GM12878 (cell line): Measurements from ENCODE around the gene FAT1. TPM values are rescaled to one million over a fixed set of nuclear protein-coding genes. Genes with fewer than 3 reads are reported as not detected.

Experiments
- ATAC-seq: fragments of 200-7000 bp; cut with Tn5 transposase; 3 replicates; pipeline ENCODE4 v1.9.1; 2020; ENCODE audit warnings: mild to moderate bottlenecking, moderate library complexity
- BruUV-seq: library from RNA; stranded (reverse); fragments of 400-500 nt; replicated peaks from 2 replicates; lab custom pipeline; 2021; lab: Mats Ljungman, UMichigan
- CTCF ChIA-PET: fragments of 300-600 bp; sonication (Branson Sonifier 250); formaldehyde crosslinking; extraction: SDS; loops from one replicate; lab custom pipeline; 2021; ENCODE audit warnings: inconsistent platforms; lab: Yijun Ruan, JAX
- POLR2A ChIA-PET: fragments of 350-600 bp; formaldehyde crosslinking; extraction: SDS; loops from one replicate; lab custom pipeline; 2021; ENCODE audit warnings: inconsistent platforms; lab: Charles Lee
- RAD21 ChIA-PET: fragments of 300-600 bp; sonication (Branson Sonifier 250); formaldehyde crosslinking; loops from one replicate; lab custom pipeline; 2023; ENCODE audit warnings: antibody characterized with exemption; ENCODE audit not compliant: unreplicated experiment; lab: Charles Lee
- SMC1A ChIA-PET: fragments of 300-600 bp; sonication (Branson Sonifier 250); formaldehyde crosslinking; loops from one replicate; lab custom pipeline; 2023; ENCODE audit not compliant: unreplicated experiment, uncharacterized antibody; lab: Charles Lee
- DNase-seq: peaks from one replicate; pipeline ENCODE4 v3.0.0-alpha.2; 2011; ENCODE audit warnings: low read depth, low spot score
- FAIRE-seq: peaks from 3 replicates; lab custom pipeline; 2011; peaks lifted over from hg19 to GRCh38; lab: Jason Lieb, UNC
- H2AFZ ChIP-seq: 2 replicates; pipeline ENCODE4 v1.6.0; 2011; ENCODE audit warnings: low read depth, low read length, control low read depth; ENCODE audit not compliant: control insufficient read depth
- H3K27ac ChIP-seq: 2 replicates; pipeline ENCODE4 v1.5.1; 2011; ENCODE audit warnings: control low read depth; ENCODE audit not compliant: control insufficient read depth, insufficient read depth
- H3K27me3 ChIP-seq, 2 experiments: replicated peaks in 1 of 2; 2 replicates each; pipeline versions ENCODE4 v1.6.0 to v1.6.1; 2011; ENCODE audit warnings: low read length in 1 of 2; ENCODE audit not compliant: control insufficient read depth in 2 of 2, insufficient read depth in 2 of 2
- H3K36me3 ChIP-seq, 2 experiments: 2 replicates each; pipeline ENCODE4 v1.5.1; 2011; ENCODE audit warnings: low read length in 1 of 2; ENCODE audit not compliant: control insufficient read depth in 2 of 2, insufficient read depth in 2 of 2
- H3K4me1 ChIP-seq: 2 replicates; pipeline ENCODE4 v1.6.1; 2011; ENCODE audit warnings: mild to moderate bottlenecking, low read length, moderate library complexity, mixed read lengths; ENCODE audit not compliant: control insufficient read depth, insufficient read depth
- H3K4me2 ChIP-seq: 2 replicates; pipeline ENCODE4 v1.6.0; 2011; ENCODE audit warnings: control low read depth; ENCODE audit not compliant: control insufficient read depth, insufficient read depth
- H3K4me3 ChIP-seq: fragments of 200-600 bp; sonication (generic); 2 replicates; pipeline ENCODE4 v1.5.1; 2016
- H3K79me2 ChIP-seq: 2 replicates; pipeline ENCODE4 v1.6.0; 2011; ENCODE audit warnings: low read length; ENCODE audit not compliant: control insufficient read depth, insufficient read depth
- H3K9ac ChIP-seq: 2 replicates; pipeline ENCODE4 v1.8.0; 2011; ENCODE audit warnings: low read length, control low read depth, mixed read lengths; ENCODE audit not compliant: control insufficient read depth, insufficient read depth
- H3K9me3 ChIP-seq: replicated peaks from 3 replicates; pipeline ENCODE4 v1.5.1; 2011; ENCODE audit warnings: mild to moderate bottlenecking, low read length; ENCODE audit not compliant: control insufficient read depth, insufficient read depth
- H4K20me1 ChIP-seq: 2 replicates; pipeline ENCODE4 v1.6.0; 2011; ENCODE audit not compliant: control insufficient read depth, insufficient read depth
- ASH2L ChIP-seq: fragments of 300-600, 200-600 bp; sonication (generic); IDR thresholded peaks from 2 replicates; pipeline ENCODE4 v1.6.1; 2017; ENCODE audit warnings: low read depth, mild to moderate bottlenecking, borderline replicate concordance
- CBX3 ChIP-seq: fragments of 200-600 bp; sonication (generic); IDR thresholded peaks from 2 replicates; pipeline ENCODE4 v1.6.1; 2016; ENCODE audit warnings: low read depth, borderline replicate concordance
- CEBPB ChIP-seq, 2 experiments: fragments of 150-350 bp in 1 of 2; IDR thresholded peaks; 2 replicates each; pipeline ENCODE4 v1.6.1; 2012 to 2014; ENCODE audit warnings: low read depth in 2 of 2, low read length in 2 of 2, borderline replicate concordance in 1 of 2, inconsistent platforms in 1 of 2
- CREB1 ChIP-seq: IDR thresholded peaks from 2 replicates; pipeline ENCODE4 v1.6.1; 2012; ENCODE audit warnings: low read depth, mild to moderate bottlenecking, inconsistent platforms
- EP300 ChIP-seq, 2 experiments: fragments of 150-350 bp in 1 of 2; IDR thresholded peaks; 2 replicates each; pipeline ENCODE4 v1.6.1; 2011 to 2012; ENCODE audit warnings: low read depth in 2 of 2, low read length in 2 of 2, borderline replicate concordance in 1 of 2, improper control_type of control experiment in 1 of 2, inconsistent platforms in 1 of 2; ENCODE audit not compliant: control insufficient read depth in 1 of 2
- ESRRA ChIP-seq: IDR thresholded peaks from 2 replicates; pipeline ENCODE4 v1.6.1; 2012; ENCODE audit warnings: mild to moderate bottlenecking, low read length, improper control_type of control experiment
- GATAD2B ChIP-seq: fragments of 450-650 bp; conservative IDR thresholded peaks from 2 replicates; pipeline ENCODE4 v1.6.1; 2017; ENCODE audit warnings: low read depth, mild to moderate bottlenecking, moderate library complexity
- LARP7 ChIP-seq: fragments of 450-650 bp; IDR thresholded peaks from 2 replicates; pipeline ENCODE4 v1.6.1; 2017; ENCODE audit warnings: mild to moderate bottlenecking
- MTA2 ChIP-seq: fragments of 450-650 bp; IDR thresholded peaks from 2 replicates; pipeline ENCODE4 v1.6.1; 2016; ENCODE audit warnings: low read depth, mild to moderate bottlenecking, moderate library complexity
- NFIC ChIP-seq: IDR thresholded peaks from 2 replicates; pipeline ENCODE4 v1.6.1; 2012; ENCODE audit warnings: low read depth, mild to moderate bottlenecking, inconsistent platforms, low read length, moderate library complexity
- NR2C1 ChIP-seq: fragments of 450-650 bp; IDR thresholded peaks from 2 replicates; pipeline ENCODE4 v1.6.1; 2017; ENCODE audit warnings: antibody characterized with exemption, mild to moderate bottlenecking, moderate library complexity
- POLR2A ChIP-seq: IDR thresholded peaks from 2 replicates; pipeline ENCODE4 v1.6.1; 2011; ENCODE audit warnings: low read depth, mild to moderate bottlenecking, low read length
- POLR2AphosphoS5 ChIP-seq: IDR thresholded peaks from 2 replicates; pipeline ENCODE4 v1.6.1; 2011; ENCODE audit warnings: mild to moderate bottlenecking, low read length, inconsistent platforms
- STAT1 ChIP-seq: fragments of 450-650 bp; conservative IDR thresholded peaks from 2 replicates; pipeline ENCODE4 v1.6.1; 2014; ENCODE audit warnings: antibody characterized with exemption, mild to moderate bottlenecking
- ZNF217 ChIP-seq: fragments of 450-650 bp; IDR thresholded peaks from 2 replicates; pipeline ENCODE4 v1.6.1; 2017; ENCODE audit warnings: antibody characterized with exemption, mild to moderate bottlenecking
- ZNF24 ChIP-seq: fragments of 450-650 bp; IDR thresholded peaks from 2 replicates; pipeline ENCODE4 v1.6.1; 2017; ENCODE audit warnings: antibody characterized with exemption, mild to moderate bottlenecking
- ZSCAN29 ChIP-seq: fragments of 450-650 bp; IDR thresholded peaks from 2 replicates; pipeline ENCODE4 v1.6.1; 2017; ENCODE audit warnings: mild to moderate bottlenecking, moderate library complexity
- WGBS: methylation state at CpG from one replicate; pipeline ENCODE4 v1.1.6; 2016; ENCODE audit warnings: low lambda C conversion rate; ENCODE audit not compliant: insufficient replicate concordance, insufficient coverage; ENCODE audit errors: missing lambda C conversion rate; 5-methylcytosine and 5-hydroxymethylcytosine counted together
- in situ Hi-C: fragments of 300-500 bp; cut with MboI; formaldehyde crosslinking; loops from 9 replicates; pipeline ENCODE4 v1.14.3; 2018; ENCODE audit warnings: mixed read lengths
- intact Hi-C: fragments of 100-400 bp; cut with micrococcal nuclease; formaldehyde crosslinking; loops from one replicate; pipeline ENCODE4 v1.14.2; 2022; ENCODE audit not compliant: unreplicated experiment
- polyA plus RNA-seq, 11 experiments: library from polyadenylated mRNA; depleted of rRNA in 4 of 11; unstranded in 6 of 11; stranded (reverse) in 5 of 11; fragments of >200 nt; fragmentation: Nextera tagmentation in 4 of 11; fragmentation: Illumina TruSeq in 1 of 11; extraction: Ambion mirVana in 4 of 11; extraction: Trizol in 1 of 11; gene quantifications; 1 replicate in 1 of 11; 2 replicates in 10 of 11; pipeline versions ENCODE4 v1.2.1 to v1.2.3, GENCODE V29; 2011 to 2016; ENCODE audit warnings: inconsistent platforms in 2 of 11, missing spikeins in 2 of 11, low read depth in 1 of 11
- total RNA-seq, 4 experiments: library from RNA; depleted of rRNA in 3 of 4; stranded (reverse); fragments of >200 nt in 3 of 4; fragmentation: Illumina TruSeq in 1 of 4; extraction: Trizol in 1 of 4; gene quantifications; 2 replicates each; pipeline versions ENCODE4 v1.2.1 to v1.2.3, GENCODE V29; 2013 to 2021
- TF ChIP-seq, protein P1 (sequence below): fragments of 450-650 bp; formaldehyde crosslinking; IDR thresholded peaks from 2 replicates; pipeline ENCODE4 v1.4.0; 2022; ENCODE audit warnings: mild to moderate bottlenecking, moderate library complexity
- TF ChIP-seq, protein P2 (sequence below): IDR thresholded peaks from 2 replicates; pipeline ENCODE4 v1.6.1; 2012; ENCODE audit warnings: low read depth, low read length, improper control_type of control experiment

The FAT1 gene
- total and polyA plus RNA-seq, 10 of the 15 experiments (the other 5 are each of a cell fraction or from before 2014, with no cell fraction given), result 0.04 to 11.8 (median 0.11) TPM; not detected in 1

DNA sequence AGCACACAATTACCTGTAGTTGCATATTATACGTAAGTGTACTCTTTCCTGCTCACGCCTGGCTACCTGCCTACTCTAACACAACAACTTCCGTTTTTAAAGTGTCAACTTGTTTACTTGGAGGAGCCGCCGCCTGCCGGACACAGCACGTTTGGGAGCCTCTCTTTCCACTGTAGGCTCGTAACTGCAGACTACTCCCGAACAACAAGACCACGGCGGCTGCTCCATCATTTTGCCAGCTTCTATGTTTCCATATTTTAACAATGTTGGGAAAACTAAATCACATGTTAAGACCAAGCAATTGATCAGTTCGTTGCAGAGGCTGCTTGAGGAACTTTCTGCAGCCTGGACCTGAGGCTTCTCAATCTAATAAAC is 169.1 kb downstream of the FAT1 start:
- intact Hi-C loops, result no loop called here

DNA sequence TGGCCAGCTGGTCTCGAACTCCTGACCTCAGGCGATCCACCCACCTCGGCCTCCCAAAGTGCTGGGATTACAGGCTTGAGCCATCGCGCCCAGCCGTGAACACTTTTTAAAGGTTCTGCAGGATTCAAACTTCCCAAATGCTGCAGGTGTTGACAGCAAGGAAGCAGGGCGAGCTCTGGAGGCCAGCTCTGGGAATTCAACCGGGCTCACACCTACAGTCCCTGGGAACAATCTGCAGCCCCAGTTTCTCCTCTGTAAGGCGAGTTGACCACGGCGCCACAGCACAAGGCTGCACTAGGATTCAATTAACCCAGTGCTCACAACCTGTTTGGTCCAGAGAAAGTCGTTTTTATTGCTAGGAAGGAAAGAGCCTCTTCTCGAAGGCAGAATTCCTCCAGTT is 169.9 kb downstream of the FAT1 start:
- DNase-seq (no peak), ATAC-seq (no peak), FAIRE-seq (no peak)
- RAD21 ChIA-PET, result no interaction called here
- Histone ChIP-seq H3K9me3 (no peaks in the 10 kb centered on the region; the same call in 2 of the 3 replicates), H3K4me3 (no peak overlapping the region), H3K9ac (no peak overlapping the region), H3K36me3 (no peaks in the 10 kb centered on the region), H3K4me2 (no peak overlapping the region), H3K4me1 (no peaks in the 10 kb centered on the region), H4K20me1 (no peaks in the 10 kb centered on the region), H2AFZ (no peak overlapping the region), H3K27me3 (no peaks in the 10 kb centered on the region), H3K79me2 (no peaks in the 10 kb centered on the region), H3K27ac (no peak overlapping the region)
- POLR2A ChIA-PET, result no interaction called here
- in situ Hi-C loops, result no loop called here
- intact Hi-C loops, result no loop called here
- SMC1A ChIA-PET, result no interaction called here
- no TSS peak for BruUV-seq
- CTCF ChIA-PET, result interaction anchor here (1.3 kb wide), 1 partner anchor 34 kb away, joined by 3 read pairs; no protein-coding TSS in a partner anchor
- WGBS, result 18% methylated on average over 13 of the region's 13 CpGs
- TF ChIP-seq ASH2L (no peak), ESRRA (no peak), STAT1 (no peak), CREB1 (no peak), ZNF24 (no peak), ZSCAN29 (no peak), EP300 (IDR thresholded peaks at IDR 0.05; ENCODE audit: borderline replicate concordance in 1 of 2, control insufficient read depth in 1 of 2, low read depth in 2 of 2, low read length in 2 of 2) (no peak), POLR2A (no peak), NFIC (no peak), CBX3 (no peak), MTA2 (no peak)
- TF ChIP-seq, protein P1, sequence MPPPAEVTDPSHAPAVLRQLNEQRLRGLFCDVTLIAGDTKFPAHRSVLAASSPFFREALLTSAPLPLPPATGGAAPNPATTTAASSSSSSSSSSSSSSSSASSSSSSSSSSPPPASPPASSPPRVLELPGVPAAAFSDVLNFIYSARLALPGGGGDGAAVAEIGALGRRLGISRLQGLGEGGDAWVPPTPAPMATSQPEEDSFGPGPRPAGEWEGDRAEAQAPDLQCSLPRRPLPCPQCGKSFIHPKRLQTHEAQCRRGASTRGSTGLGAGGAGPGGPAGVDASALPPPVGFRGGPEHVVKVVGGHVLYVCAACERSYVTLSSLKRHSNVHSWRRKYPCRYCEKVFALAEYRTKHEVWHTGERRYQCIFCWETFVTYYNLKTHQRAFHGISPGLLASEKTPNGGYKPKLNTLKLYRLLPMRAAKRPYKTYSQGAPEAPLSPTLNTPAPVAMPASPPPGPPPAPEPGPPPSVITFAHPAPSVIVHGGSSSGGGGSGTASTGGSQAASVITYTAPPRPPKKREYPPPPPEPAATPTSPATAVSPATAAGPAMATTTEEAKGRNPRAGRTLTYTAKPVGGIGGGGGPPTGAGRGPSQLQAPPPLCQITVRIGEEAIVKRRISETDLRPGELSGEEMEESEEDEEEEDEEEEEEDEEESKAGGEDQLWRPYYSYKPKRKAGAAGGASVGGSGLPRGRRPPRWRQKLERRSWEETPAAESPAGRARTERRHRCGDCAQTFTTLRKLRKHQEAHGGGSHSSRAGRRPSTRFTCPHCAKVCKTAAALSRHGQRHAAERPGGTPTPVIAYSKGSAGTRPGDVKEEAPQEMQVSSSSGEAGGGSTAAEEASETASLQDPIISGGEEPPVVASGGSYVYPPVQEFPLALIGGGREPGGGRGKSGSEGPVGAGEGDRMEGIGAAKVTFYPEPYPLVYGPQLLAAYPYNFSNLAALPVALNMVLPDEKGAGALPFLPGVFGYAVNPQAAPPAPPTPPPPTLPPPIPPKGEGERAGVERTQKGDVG (CRISPR knock-in tag), result no peak

More for the DNA sequence above, 169.1 kb downstream of the FAT1 start:
- Histone ChIP-seq H3K4me2 (no peak overlapping the region), H3K9me3 (no peaks in the 10 kb centered on the region; the same call in 2 of the 3 replicates), H3K9ac (no peak overlapping the region), H3K4me3 (no peak overlapping the region), H2AFZ (no peak overlapping the region), H3K79me2 (no peaks in the 10 kb centered on the region), H3K27ac (no peak overlapping the region), H3K4me1 (no peaks in the 10 kb centered on the region), H4K20me1 (no peaks in the 10 kb centered on the region), H3K27me3 (no peaks in the 10 kb centered on the region), H3K36me3 (no peaks in the 10 kb centered on the region)
- ChIA-PET CTCF (interaction anchor here (1.3 kb wide), 1 partner anchor 33 kb away, joined by 3 read pairs; no protein-coding TSS in a partner anchor), RAD21 (no interaction called here), SMC1A (no interaction called here), POLR2A (no interaction called here)
- FAIRE-seq (no peak), ATAC-seq (no peak), DNase-seq (no peak)
- TF ChIP-seq ZNF217 (no peak), CEBPB (IDR thresholded peaks at IDR 0.05; ENCODE audit: borderline replicate concordance in 1 of 2, low read depth in 2 of 2, low read length in 2 of 2) (no peak), LARP7 (no peak), GATAD2B (no peak), POLR2AphosphoS5 (no peak), NR2C1 (no peak)
- TF ChIP-seq, protein P2, sequence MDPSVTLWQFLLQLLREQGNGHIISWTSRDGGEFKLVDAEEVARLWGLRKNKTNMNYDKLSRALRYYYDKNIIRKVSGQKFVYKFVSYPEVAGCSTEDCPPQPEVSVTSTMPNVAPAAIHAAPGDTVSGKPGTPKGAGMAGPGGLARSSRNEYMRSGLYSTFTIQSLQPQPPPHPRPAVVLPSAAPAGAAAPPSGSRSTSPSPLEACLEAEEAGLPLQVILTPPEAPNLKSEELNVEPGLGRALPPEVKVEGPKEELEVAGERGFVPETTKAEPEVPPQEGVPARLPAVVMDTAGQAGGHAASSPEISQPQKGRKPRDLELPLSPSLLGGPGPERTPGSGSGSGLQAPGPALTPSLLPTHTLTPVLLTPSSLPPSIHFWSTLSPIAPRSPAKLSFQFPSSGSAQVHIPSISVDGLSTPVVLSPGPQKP, result no peak
- in situ Hi-C loops, result no loop called here
- 27% methylated on average over 12 of the region's 12 CpGs for WGBS
- BruUV-seq, result no TSS peak
